Central memory CD4-positive, alpha-beta T cell (primary cell): ENCODE data around the gene LYAR.
A peak's percentile ranks its signal among the peaks of the same experiment; 100 is the strongest.

Experiments used
- DNase-seq: peaks from one replicate; pipeline ENCODE4 v3.0.0; 2022
- total RNA-seq, 3 experiments: gene quantifications; one replicate each; lab custom pipeline; 2026; lab: John Stamatoyannopoulos, UW

The LYAR gene, protein sequence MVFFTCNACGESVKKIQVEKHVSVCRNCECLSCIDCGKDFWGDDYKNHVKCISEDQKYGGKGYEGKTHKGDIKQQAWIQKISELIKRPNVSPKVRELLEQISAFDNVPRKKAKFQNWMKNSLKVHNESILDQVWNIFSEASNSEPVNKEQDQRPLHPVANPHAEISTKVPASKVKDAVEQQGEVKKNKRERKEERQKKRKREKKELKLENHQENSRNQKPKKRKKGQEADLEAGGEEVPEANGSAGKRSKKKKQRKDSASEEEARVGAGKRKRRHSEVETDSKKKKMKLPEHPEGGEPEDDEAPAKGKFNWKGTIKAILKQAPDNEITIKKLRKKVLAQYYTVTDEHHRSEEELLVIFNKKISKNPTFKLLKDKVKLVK
- 13.1 to 190 (median 29.9) reads per million in 3 experiments for total RNA-seq

DNA sequence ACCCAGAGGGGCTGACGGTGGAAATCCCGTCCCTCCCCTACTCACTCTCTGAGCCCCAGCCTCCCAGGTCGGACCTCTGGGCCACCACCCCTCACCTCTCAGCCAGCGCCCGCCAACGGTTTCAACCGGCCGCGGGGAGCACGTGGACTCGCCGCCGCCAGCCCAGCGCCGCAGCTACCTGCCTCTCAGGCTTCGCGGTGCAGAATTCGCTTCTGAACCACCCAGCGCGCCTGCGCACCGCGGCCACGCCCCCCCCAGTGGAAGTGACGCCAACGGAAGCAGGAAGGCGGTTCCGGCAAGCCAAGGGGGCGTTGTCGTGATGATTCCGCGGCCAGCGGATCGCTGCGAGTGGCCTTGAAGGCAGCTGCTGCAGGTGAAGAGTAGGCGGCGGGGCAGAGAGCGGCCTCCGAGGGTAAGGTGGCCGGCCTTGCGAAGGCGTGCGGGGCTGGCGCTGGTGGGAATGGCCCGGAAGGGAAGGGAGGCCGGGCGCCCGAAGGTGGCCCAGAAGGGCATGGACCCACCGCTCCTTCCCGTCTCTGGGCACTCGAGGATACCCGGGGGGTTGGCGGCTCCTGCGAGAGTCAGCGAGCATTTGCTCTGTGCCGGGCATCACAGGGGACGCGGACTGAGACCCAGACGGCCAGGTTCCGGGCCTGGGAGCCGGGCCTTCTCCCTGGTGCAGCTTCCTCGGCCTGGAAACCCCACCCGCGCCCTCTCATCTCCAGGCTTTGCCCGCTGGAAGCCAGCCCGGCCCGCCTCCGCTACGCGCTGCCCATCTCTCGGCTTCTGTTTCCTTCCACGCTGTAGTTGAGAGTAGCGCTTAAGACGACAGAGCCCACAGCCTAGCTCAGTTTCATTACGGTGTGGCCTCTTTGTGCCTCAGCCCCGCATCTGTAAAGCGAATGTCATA, at the start of gene LYAR, which contains the start of gene ZBTB49:
Gene LYAR (minus strand): TSS at position 214 of the 910 bp plus-strand sequence. CDS start 6,412 bp downstream, outside the sequence.
Gene ZBTB49 (plus strand): TSS at position 311 of the 910 bp plus-strand sequence. CDS start 9,695 bp downstream, outside the sequence.
- peak; percentile 96 for DNase-seq

DNA sequence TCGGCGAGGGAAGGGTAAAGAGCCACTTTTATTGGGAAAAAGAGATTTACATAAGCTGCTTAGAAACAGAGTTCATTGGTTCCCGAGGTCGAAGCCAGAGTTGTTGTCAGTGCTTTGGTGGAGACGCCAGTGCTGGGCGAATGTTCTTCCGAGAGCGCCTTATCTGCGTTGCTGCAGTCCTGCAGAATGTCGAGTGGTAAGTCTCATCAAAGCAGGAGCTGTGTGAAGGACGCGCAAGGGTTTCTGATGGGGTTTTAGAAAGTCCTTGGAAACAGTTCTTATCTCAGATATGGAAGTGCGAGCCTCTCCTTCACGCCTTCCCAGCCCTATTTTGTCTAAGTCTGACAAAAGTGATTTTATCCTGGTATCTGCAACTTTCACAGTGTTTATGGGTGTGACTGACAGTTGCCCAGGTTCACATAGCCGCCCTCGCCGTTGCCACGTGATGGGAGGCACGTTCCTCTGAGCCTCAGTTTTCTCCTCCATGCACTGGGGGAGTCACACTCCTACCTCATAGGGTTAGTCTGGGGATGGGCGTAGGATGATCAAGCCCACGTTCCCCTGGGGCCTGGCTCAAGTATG, 49.6 kb upstream of the LYAR start:
- no peak for DNase-seq

DNA sequence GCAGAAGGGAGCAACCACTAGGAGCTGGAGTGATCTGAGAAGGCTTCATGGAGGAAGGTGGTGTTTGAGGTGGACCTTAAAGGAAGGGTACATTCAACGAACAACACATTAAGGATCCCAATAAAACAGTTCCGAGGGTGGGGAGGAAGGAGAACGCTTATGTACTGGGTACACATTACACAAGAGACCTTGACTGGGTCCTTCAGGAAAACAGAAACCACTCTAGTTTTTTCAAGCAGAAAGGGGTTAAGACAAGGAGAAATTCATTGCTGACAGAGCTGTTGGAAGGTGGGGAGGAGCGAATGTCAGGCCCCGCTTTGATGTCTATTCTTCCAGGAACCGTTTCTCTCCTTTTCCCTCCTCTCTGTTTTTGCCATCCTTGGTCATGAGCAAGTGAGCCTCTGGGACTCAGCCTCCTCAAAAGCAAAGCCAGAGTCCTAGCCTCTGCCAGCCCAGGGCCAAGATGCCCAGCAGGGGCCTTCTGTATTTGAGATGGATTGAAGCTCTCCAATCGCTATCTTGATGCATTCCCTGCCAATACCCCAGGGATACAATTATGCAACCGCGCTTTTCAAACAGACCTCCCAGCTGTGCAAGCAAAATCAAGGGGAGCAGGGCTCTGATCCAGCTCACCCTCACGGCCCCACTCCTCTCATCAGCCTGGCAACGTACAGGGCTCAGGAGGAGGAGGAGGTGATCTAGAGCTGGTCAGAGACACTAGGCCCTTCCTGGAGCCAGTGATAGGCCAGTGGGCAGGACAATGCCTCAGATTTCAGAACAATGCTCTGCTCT, 48.5 kb upstream of the LYAR start:
- DNase-seq: no peak

DNA sequence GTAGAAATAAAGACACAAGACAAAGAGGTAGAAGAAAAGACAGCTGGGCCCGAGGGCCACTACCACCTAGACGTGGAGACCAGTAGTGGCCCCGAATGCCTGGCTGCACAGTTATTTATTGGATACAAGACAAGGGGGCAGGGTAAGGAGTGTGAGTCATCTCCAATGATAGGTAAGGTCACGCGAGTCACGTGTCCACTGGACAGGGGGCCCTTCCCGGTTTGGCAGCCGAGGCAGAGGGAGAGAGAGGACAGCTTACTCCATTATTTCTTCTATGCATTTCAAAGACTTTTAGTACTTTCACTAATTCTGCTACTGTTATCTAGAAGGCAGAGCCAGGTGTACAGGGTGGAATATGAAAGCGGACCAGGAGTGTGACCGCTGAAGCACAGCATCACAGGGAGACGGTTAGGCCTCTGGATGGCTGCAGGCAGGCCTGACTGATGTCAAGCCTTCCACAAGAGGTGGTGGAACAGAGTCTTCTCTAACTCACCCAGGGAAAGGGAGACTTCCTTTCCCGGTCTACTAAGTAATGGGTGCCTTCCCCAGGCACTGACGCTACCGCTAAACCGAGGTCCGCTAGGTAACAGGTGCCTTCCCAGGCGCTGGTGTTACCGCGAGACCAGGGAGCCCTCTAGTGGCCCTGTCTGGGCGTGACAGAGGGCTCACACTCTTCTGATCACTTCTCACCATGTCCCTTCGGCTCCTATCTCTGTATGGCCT, 45.0 kb upstream of the LYAR start:
- DNase-seq: peak; percentile 68

DNA sequence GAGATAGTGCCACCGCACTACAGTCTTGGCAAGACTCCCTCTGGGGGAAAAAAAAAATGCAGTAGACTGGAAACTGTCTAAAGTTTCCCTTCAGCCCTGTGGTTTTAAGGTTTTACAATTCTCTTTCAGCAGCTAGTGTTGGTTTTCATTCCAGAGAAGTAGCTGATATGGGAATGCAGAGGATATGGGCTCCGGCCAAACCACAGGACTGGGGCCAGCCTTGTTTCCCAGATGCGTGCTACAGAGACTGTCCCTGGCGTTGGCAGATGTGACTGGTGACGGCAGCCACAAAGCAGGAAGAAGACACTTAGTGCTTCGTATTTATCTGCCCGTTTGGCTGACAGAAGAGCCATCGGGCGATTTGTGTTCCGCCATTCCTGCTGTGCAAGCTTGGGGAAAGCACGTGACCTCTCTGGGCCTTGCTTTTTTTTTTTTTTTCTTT, 43.3 kb upstream of the LYAR start:
- no peak for DNase-seq

DNA sequence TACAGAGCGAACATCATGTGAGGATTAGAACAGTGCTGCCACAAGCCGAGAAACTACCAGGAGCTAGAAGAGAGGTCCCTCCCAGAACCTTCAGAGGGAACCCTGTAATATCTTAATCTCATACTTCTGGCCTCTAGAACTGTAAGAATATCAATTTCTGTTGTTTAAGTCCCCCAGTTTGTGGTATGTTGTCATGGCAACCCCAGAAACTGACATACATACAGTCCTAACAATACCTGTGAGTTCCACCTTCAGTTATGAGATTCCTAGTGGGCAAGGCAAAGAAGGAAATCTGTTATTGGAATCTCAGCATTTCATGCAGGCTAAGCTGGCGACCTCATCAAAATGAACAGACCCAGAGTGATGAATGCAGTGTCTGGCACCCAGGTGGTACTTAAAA, 42.6 kb upstream of the LYAR start:
- no peak for DNase-seq

DNA sequence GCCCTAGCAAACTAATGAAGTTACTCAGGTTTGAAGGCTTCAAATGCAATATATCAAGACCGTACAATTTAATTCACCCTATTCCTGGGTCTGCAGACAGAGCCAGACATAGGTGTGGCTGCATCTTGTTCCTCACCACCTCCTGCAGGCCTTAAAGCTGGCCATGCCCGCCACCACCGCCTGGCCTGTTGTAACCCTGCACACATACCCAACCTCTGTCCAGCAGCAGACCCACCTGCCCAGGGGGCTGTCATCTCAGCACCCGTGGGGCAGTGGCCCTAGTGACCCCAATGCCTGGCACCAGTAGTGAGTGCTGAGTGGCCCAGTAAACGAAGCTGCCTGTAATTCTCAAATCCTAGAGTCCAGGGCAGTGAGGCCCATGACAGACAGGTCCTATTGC, 40.8 kb upstream of the LYAR start:
- DNase-seq: no peak

DNA sequence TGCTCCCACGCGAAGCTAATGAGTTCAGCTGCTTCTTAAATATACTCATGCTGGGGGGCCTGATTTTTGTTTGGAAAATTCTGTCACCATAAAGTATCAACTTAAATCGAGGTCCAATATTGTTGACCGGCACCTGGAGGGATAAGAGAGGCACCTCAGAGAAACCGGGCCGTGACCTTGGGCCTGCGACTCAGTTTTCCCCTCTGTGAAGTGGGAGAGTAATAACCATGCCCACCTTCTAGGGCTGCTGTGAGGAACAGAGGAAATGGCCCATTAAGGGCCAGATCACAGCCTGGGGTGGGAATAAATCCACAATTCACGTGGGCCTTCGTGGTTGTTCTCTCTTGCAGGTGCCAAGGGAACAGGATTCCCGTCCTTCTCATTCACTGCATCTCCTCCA, 39.5 kb upstream of the LYAR start:
- no peak for DNase-seq

DNA sequence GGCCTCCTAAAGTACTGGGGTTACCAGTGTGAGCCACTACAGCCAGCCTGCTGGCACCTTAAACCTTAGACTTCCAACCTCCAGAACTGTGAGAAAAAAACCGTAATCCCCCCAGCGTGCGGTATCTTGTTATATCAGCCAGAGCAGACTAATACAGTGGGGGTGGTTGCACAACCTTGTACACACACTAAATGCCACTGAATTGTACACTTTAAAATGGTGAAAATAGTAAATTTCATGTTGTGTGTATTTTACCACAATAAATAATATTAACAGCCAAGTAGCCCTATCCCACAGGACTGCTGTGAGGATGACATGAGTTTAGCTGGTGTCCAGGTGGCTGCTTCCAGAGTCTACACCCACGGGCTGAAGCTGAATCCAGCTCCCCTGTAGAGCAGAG, 38.9 kb upstream of the LYAR start:
- DNase-seq: no peak

DNA sequence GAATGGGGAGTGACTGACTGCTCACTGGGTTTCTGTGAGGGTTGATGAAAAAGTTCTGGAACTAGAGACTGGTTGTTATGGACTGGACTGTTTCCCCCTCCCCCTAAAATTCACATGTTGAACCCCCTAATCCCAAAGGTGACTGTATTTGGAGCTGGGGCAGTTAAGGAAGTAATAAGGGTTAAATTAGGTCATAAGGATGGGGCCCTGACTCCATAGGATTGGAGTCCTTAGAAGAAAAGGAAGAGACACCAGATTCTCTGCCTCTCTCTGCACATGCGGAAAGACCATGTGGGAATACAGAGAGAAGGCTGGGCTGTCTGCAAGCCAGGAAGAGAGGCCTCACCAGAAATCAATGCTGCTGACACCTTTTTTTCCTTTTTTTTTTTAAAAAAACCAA, 38.3 kb upstream of the LYAR start:
- no peak for DNase-seq

DNA sequence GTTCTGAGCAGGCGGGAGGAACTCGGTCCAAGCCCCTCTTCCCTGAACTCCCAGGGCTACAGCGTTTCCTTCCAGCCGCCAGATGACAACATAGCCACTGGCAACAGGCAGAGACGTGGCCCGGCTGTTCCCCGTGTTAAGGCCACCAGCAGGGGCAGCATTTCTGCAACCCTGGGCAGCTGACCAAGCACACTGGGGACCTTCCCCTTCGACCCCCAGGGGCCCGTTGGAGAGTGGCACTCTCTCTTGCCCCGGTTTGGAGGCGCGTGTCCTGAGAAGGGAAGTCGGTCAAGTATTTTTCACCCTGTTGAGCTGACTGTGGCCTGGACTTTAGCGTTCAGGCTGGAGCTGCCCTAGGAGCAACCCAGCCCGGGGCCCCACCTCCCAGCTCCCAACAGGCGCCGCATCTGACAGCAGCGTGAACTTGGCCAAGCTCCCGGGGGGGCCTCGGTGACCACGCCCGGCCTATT, 37.7 kb upstream of the LYAR start:
- no peak for DNase-seq

DNA sequence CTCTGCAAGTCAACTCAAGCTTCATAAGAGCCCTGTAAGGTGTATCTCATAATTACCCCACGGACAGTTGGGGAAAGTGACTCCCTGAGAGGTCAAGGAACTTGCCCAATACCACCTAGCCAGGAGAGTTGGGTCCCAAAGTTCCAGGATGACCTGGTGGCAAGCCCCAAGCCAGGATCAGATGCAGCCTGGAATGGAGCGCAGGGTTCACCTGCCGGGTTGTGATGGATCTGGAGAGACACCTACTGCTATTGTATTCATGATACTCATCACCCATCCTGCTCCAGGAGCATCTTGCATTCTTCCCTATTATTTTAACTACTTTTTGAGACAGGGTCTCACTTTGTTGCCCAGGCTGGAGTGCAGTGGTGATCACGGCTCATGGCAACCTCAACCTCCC, 36.2 kb upstream of the LYAR start:
- DNase-seq: no peak

DNA sequence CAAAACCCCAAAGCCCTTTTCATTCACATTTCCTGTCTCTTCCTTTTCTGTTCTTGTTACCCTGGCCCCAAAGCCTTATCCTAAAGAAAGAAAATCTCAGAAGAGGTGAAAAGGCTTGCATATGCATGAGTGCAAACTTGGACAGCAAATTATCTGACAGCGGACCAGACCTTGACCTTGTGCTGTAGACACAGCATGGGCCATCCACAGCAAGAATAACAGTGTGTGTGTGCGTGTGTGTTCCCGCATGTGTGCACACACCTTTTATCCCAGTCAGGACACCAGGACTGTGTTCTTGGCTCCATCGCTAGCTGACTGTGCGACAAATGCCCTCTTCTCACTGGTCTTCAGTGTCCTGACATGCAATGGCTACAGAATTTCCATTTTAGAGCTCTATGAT, 35.4 kb upstream of the LYAR start:
- DNase-seq: no peak

DNA sequence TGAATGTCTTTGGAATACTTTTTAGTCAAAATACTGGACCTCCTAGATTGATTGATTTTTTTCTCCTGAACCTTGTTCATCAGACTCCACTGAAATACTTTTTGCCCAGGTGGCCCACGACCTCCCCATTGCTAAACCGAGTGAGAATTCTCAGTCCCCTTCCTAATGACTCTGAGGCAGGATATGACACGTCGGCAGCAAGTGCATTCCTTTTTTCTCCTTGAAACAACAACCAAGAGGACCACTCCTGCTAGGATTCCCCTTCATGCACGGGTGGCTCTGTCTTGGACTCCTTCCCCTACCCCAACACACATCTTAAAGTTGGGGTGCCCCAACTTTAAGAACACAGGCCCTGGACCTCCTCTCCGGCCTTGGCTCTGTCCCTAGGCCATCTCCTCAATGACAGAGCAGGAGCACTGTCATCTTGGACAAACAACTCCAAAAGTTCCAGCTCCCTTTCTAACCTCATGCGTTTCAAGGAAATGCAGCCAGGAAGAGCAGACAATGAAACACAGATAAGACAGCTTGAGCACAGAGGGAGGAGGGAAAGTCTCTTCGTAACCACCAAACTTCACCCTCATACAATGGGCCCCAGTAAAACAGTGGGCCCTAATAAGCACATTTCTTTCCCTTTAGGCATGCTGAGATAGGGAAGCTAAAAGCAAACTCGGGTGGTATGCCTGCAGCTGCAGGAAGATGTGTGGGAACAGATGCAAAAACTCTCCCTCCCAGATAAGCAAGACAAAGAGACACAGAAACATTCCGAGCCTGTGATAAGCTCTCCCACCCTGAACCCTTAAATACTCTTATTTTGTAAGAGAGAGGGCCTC, 34.0 kb upstream of the LYAR start:
- no peak for DNase-seq

DNA sequence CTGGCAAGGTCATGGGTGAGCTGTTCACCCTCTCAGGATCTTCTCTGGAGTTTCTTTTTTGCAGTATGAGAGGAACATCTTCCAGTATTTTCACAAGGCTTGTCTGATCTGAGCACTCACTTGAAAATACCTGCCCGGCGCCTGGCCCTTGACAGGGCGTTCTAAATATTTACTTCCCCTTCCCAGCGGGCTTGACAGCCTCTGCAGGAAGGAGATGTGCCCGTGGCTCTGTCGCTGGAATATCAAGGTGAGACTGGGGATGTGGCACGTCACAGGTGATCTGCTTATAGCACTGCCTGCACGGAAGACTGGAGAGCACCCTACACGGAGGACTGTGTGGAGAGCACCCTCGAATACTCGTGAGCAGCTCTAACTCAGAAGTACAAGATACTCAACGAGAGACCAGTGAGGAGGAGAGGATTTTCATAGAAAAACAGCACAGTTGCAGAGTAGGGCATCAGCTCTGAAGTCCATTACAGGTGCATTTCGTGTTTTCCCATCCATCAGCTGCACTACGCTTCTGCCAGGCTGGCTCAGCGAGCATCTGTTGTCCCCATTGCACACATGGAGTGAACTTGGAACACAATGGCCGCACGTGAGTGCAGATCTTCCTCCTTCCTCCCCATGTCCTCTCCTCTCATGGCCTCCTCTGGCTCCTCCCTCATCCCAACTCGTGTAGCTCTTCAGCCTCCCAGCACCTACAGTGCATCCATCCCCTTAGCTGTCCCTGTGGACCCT, 32.2 kb upstream of the LYAR start:
- no peak for DNase-seq

DNA sequence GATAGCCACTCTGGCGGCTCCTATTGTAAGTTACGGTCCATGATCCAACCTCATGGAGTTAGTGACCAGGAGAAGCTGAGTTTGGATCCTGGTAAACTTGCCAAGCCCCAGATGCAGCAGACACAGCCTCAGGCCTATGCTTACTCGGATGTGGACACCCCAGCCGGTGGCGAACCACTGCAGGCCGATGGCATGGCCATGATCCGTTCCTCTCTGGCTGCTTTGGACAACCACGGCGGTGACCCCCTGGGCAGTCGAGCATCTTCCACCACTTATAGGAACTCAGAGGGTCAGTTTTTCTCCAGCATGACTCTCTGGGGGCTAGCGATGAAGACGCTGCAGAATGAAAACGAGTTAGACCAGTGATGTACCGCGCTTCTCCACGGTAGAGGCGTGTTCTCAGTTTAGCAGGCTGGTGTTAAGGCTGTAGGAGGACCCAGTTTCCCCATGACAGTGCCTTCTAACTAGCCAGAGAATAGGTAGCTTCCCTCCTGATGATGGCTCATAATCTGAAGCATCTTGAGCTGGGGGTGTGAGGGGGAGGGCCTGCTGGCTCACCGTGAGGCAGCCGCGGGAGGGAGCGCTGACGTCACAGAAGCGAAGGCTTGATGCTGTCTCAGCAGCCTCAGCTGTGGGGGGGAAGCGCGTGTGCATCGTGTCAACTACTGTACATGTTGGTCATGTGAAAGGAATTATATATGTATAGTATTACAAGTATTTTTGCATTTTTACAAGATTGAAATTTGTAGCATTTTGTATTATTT, 31.2 kb upstream of the LYAR start:
- no peak for DNase-seq

DNA sequence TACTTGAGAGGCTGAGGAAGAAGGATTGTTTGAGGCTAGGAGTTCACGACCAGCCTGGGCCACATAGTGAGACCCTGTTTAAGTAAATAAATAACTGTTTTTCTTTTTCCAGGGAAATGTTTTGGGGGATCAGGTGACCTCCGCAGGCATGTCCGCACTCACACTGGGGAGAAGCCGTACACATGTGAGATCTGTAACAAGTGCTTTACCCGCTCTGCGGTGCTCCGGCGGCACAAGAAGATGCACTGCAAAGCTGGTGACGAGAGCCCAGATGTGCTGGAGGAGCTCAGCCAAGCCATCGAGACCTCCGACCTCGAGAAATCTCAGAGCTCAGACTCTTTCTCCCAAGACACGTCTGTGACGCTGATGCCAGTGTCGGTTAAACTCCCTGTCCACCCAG, 30.6 kb upstream of the LYAR start:
- no peak for DNase-seq

DNA sequence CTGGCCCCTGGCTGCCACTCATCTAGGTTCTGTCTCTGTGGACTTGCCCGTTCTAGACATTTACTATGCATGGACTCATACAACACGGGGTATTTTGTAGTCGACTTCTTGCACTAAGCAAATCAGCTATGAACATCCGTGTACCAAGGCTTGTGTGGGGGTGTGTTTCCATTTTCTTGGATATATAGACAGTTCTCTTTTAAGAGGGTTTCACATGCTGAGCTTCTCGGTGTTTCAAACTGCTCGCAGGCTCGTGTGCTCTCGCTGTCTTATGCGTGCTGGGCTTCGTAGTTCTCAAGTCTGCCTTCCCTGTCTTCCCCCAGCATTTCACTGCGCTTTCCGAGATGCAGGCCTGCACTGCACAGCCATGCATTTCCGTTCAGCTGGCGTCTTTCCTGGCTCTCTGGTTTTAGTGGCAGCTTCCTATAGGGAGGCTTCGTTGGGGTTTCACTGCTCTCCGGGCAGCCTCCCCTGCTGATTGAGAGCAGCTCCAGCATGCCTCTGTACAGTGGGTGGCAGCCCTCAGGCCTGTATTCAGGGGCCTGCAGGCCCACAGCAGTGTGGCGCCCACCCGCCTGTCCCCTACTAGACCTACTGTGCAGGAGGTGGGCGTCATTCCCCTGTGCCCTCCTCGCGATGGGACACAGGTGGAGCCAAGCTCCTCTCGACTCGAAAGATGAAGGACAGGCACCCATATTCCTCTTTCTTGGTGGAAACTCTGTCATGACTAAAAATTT, 27.7 kb upstream of the LYAR start:
- no peak for DNase-seq

DNA sequence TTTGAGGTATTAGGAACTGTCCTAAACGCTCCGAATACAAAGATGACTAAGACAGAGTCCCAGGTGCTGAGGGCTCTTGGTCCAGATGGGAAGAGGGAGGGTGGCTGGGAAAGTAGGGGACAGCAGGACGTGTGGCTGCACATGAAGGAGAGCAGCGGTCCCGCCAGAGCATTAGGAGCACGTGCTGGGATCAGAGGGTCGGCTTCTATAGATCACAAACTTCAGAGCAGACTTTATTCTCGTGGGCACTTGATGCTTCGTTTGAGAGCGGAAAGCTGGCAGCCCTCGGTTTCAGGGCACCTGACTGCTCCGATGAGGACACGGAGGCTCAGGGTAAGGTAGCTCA, 26.2 kb upstream of the LYAR start:
- no peak for DNase-seq
